Subcutaneous adipose tissue (tissue), 4 donors: Measurements from ENCODE around the gene NME3. TPM values are rescaled to one million over a fixed set of nuclear protein-coding genes. Genes with fewer than 3 reads are reported as not detected.

Experiments
- CTCF ChIP-seq: fragments of 450-650 bp; IDR thresholded peaks from one replicate; pipeline ENCODE4 v1.5.1; 2016; ENCODE audit warnings: low read depth, mild to moderate bottlenecking, control low read depth, antibody characterized with exemption, moderate library complexity
- total RNA-seq, 4 donors: library from RNA; depleted of rRNA; stranded (reverse); fragments of >200 nt; gene quantifications; one replicate each; pipeline ENCODE4 v1.1.0, GENCODE V29; 2016

NME3 gene
- total RNA-seq, 4 donors from 2014 or later, result 34.1 to 102 (median 62.8) TPM

GRCh38 chr16:1770328-1771187 is 785 bp downstream of the NME3 start:
- TF ChIP-seq CTCF, result no peak

GRCh38 chr16:1769402-1770300 is 1.7 kb downstream of the NME3 start:
- TF ChIP-seq CTCF, result no peak

- TF ChIP-seq CTCF, result no peak
Measured at GRCh38 chr16:1768767-1769401, 2.5 kb downstream of the NME3 start.

GRCh38 chr16:1768061-1768766 is 3.1 kb downstream of the NME3 start:
- no peak for TF ChIP-seq CTCF

- TF ChIP-seq CTCF, result no peak
Measured at GRCh38 chr16:1767116-1767994, 4.0 kb downstream of the NME3 start.

GRCh38 chr16:1766701-1767100 is 4.6 kb downstream of the NME3 start:
- no peak for TF ChIP-seq CTCF
